H1 (cell line): ENCODE measurements around the gene SNX32. TPM values are rescaled to one million over a fixed set of nuclear protein-coding genes. Genes with fewer than 3 reads are reported as not detected.

Experiments used
- BACH1 ChIP-seq: IDR thresholded peaks from 2 replicates; pipeline ENCODE4 v1.6.1; 2012; ENCODE audit warnings: low read length, improper control_type of control experiment
- CBX8 ChIP-seq: fragments of 300-800, 300-1000 bp; sonication (generic); IDR thresholded peaks from 2 replicates; pipeline ENCODE4 v1.7.1; 2016; ENCODE audit warnings: low read depth, low read length, borderline replicate concordance
- CEBPB ChIP-seq: IDR thresholded peaks from 2 replicates; pipeline ENCODE4 v1.6.1; 2012; ENCODE audit warnings: low read depth, low read length
- CHD2 ChIP-seq: IDR thresholded peaks from 2 replicates; pipeline ENCODE4 v1.6.1; 2012; ENCODE audit warnings: low read length, improper control_type of control experiment
- JUND ChIP-seq: IDR thresholded peaks from 2 replicates; pipeline ENCODE4 v1.6.1; 2011; ENCODE audit warnings: mild to moderate bottlenecking, improper control_type of control experiment, low read length
- TAF1 ChIP-seq: IDR thresholded peaks from 2 replicates; pipeline ENCODE4 v1.6.1; 2011; ENCODE audit warnings: mild to moderate bottlenecking, low read depth, low read length
- polyA plus RNA-seq, 7 experiments: library from polyadenylated mRNA; depleted of rRNA in 3 of 7; stranded (reverse) in 5 of 7; unstranded in 2 of 7; fragments of >200 nt in 5 of 7; fragments of 200-250 nt in 2 of 7; gene quantifications; 1 replicate in 5 of 7; 2 replicates in 1 of 7; 4 replicates in 1 of 7; pipeline versions ENCODE4 v1.2.1 to v1.2.3, GENCODE V29; 2011 to 2013; ENCODE audit warnings: missing spikeins in 2 of 7, mixed read lengths in 2 of 7
- total RNA-seq: library from RNA; stranded (reverse); fragmentation: NEBNext Ultra II Directional; extraction: Animal tissue kit (Norgen Biotek cat#: 25700); gene quantifications from 2 replicates; pipeline ENCODE4 v1.2.1, GENCODE V29; 2021
- TF ChIP-seq, protein P1 (sequence below): fragments of 300-600 bp; sonication (generic); IDR thresholded peaks from 2 replicates; pipeline ENCODE4 v1.7.1; 2012; ENCODE audit warnings: low read length, moderate library complexity, mild to moderate bottlenecking, inconsistent platforms; ENCODE audit not compliant: insufficient replicate concordance
- TF ChIP-seq, protein P2 (sequence below): IDR thresholded peaks from 2 replicates; pipeline ENCODE4 v1.6.1; 2012; ENCODE audit warnings: low read length, inconsistent platforms

Gene SNX32
- total and polyA plus RNA-seq, 2 of the 8 experiments (the other 6 are each of a cell fraction or from before 2014, with no cell fraction given): 0.76 to 2.2 TPM

DNA sequence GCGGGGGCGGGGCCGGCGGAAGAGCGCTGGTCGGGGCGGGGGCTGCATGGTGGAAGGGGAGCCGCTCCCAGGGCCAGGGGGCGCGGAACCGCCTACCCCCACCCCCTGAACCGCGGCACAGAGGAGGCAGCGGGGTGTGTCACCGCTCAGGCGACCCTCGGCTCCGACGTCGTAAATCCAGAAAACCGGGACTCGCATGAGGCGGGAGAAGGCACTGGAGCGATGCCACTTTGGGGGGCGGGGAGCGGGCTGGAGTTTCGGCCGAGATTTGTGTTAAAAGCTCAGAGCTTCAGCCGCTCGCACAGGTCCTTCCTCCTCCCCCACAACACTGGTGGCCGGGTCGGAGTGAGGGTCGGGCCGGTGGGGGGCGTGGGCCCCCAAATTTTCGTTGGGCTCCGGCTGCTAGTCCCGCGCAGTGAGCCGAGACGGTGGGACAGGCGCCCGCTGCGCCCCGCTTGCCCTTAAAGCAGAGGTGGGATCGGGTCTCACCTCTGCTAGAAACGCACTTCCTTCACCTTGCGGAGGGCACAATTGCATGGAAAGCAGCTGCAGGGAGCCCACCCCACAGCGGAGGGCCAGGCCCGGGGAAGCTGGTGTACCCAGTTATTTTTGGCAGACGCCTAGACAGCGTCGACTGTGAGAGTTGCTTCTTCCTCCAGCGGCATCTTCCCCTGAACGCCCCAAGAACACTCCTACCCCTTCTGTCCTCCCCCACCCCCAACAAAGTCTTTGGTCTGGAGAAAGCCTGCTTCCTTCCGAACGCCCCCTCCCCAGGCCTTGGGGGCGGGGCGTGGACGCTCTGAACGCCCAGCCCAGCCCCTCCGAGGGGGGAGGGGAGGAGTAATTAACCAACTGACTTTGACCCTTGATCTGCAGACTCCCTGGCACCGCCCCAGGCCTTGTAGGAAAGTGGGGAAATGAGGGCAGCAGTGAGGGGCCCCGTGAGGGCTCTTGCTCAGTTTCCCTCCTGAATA, 45.8 kb upstream of the SNX32 start (continued):
- TF ChIP-seq, protein P1, sequence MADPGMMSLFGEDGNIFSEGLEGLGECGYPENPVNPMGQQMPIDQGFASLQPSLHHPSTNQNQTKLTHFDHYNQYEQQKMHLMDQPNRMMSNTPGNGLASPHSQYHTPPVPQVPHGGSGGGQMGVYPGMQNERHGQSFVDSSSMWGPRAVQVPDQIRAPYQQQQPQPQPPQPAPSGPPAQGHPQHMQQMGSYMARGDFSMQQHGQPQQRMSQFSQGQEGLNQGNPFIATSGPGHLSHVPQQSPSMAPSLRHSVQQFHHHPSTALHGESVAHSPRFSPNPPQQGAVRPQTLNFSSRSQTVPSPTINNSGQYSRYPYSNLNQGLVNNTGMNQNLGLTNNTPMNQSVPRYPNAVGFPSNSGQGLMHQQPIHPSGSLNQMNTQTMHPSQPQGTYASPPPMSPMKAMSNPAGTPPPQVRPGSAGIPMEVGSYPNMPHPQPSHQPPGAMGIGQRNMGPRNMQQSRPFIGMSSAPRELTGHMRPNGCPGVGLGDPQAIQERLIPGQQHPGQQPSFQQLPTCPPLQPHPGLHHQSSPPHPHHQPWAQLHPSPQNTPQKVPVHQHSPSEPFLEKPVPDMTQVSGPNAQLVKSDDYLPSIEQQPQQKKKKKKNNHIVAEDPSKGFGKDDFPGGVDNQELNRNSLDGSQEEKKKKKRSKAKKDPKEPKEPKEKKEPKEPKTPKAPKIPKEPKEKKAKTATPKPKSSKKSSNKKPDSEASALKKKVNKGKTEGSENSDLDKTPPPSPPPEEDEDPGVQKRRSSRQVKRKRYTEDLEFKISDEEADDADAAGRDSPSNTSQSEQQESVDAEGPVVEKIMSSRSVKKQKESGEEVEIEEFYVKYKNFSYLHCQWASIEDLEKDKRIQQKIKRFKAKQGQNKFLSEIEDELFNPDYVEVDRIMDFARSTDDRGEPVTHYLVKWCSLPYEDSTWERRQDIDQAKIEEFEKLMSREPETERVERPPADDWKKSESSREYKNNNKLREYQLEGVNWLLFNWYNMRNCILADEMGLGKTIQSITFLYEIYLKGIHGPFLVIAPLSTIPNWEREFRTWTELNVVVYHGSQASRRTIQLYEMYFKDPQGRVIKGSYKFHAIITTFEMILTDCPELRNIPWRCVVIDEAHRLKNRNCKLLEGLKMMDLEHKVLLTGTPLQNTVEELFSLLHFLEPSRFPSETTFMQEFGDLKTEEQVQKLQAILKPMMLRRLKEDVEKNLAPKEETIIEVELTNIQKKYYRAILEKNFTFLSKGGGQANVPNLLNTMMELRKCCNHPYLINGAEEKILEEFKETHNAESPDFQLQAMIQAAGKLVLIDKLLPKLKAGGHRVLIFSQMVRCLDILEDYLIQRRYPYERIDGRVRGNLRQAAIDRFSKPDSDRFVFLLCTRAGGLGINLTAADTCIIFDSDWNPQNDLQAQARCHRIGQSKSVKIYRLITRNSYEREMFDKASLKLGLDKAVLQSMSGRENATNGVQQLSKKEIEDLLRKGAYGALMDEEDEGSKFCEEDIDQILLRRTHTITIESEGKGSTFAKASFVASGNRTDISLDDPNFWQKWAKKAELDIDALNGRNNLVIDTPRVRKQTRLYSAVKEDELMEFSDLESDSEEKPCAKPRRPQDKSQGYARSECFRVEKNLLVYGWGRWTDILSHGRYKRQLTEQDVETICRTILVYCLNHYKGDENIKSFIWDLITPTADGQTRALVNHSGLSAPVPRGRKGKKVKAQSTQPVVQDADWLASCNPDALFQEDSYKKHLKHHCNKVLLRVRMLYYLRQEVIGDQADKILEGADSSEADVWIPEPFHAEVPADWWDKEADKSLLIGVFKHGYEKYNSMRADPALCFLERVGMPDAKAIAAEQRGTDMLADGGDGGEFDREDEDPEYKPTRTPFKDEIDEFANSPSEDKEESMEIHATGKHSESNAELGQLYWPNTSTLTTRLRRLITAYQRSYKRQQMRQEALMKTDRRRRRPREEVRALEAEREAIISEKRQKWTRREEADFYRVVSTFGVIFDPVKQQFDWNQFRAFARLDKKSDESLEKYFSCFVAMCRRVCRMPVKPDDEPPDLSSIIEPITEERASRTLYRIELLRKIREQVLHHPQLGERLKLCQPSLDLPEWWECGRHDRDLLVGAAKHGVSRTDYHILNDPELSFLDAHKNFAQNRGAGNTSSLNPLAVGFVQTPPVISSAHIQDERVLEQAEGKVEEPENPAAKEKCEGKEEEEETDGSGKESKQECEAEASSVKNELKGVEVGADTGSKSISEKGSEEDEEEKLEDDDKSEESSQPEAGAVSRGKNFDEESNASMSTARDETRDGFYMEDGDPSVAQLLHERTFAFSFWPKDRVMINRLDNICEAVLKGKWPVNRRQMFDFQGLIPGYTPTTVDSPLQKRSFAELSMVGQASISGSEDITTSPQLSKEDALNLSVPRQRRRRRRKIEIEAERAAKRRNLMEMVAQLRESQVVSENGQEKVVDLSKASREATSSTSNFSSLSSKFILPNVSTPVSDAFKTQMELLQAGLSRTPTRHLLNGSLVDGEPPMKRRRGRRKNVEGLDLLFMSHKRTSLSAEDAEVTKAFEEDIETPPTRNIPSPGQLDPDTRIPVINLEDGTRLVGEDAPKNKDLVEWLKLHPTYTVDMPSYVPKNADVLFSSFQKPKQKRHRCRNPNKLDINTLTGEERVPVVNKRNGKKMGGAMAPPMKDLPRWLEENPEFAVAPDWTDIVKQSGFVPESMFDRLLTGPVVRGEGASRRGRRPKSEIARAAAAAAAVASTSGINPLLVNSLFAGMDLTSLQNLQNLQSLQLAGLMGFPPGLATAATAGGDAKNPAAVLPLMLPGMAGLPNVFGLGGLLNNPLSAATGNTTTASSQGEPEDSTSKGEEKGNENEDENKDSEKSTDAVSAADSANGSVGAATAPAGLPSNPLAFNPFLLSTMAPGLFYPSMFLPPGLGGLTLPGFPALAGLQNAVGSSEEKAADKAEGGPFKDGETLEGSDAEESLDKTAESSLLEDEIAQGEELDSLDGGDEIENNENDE: no peak
- no peak for TF ChIP-seq JUND
- TF ChIP-seq BACH1: no peak
- no peak for TF ChIP-seq CEBPB
- no peak for TF ChIP-seq TAF1
- no peak for TF ChIP-seq CHD2
- TF ChIP-seq, protein P2, sequence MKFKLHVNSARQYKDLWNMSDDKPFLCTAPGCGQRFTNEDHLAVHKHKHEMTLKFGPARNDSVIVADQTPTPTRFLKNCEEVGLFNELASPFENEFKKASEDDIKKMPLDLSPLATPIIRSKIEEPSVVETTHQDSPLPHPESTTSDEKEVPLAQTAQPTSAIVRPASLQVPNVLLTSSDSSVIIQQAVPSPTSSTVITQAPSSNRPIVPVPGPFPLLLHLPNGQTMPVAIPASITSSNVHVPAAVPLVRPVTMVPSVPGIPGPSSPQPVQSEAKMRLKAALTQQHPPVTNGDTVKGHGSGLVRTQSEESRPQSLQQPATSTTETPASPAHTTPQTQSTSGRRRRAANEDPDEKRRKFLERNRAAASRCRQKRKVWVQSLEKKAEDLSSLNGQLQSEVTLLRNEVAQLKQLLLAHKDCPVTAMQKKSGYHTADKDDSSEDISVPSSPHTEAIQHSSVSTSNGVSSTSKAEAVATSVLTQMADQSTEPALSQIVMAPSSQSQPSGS: no peak
- TF ChIP-seq CBX8: no peak
